Rectal smooth muscle tissue (tissue), 1 donor: ENCODE results near the gene USB1.
A peak's percentile ranks its signal among the peaks of the same experiment; 100 is the strongest.

Source experiments
- H3K27ac ChIP-seq: one replicate; pipeline ENCODE4 v1.7.0; 2013; ENCODE audit warnings: low read depth, low read length, inconsistent platforms
- H3K27me3 ChIP-seq: one replicate; pipeline ENCODE4 v1.7.0; 2013; ENCODE audit warnings: low read length; ENCODE audit not compliant: control insufficient read depth, insufficient read depth
- H3K36me3 ChIP-seq: one replicate; pipeline ENCODE4 v1.7.0; 2013; ENCODE audit warnings: low read length; ENCODE audit not compliant: control insufficient read depth, insufficient read depth
- H3K4me1 ChIP-seq: one replicate; pipeline ENCODE4 v1.7.0; 2013; ENCODE audit warnings: low read length; ENCODE audit not compliant: control insufficient read depth, insufficient read depth
- H3K4me3 ChIP-seq: one replicate; pipeline ENCODE4 v1.7.0; 2013; ENCODE audit warnings: low read length
- H3K9ac ChIP-seq: one replicate; pipeline ENCODE4 v1.7.0; 2013; ENCODE audit warnings: low read length

USB1 gene

GRCh38 chr16:58016840-58017446 is 15.7 kb downstream of the USB1 start:
- H3K36me3 ChIP-seq, result peaks cover 5% of the 10 kb centered on the region
- no peak overlapping the region for H3K27ac ChIP-seq
- H3K4me3 ChIP-seq, result no peak overlapping the region
- H3K27me3 ChIP-seq, result no peaks in the 10 kb centered on the region
- peaks cover 1% of the 10 kb centered on the region for H3K4me1 ChIP-seq
- H3K9ac ChIP-seq, result no peak overlapping the region

- Histone ChIP-seq H3K4me3 (no peak overlapping the region), H3K27ac (no peak overlapping the region), H3K9ac (no peak overlapping the region), H3K4me1 (peaks cover 13% of the 10 kb centered on the region), H3K27me3 (no peaks in the 10 kb centered on the region), H3K36me3 (no peaks in the 10 kb centered on the region)
Observed at GRCh38 chr16:58018803-58019202, 17.6 kb downstream of the USB1 start.

- no peaks in the 10 kb centered on the region for H3K27me3 ChIP-seq
- no peak overlapping the region for H3K9ac ChIP-seq
- no peaks in the 10 kb centered on the region for H3K36me3 ChIP-seq
- peaks cover 13% of the 10 kb centered on the region for H3K4me1 ChIP-seq
- no peak overlapping the region for H3K4me3 ChIP-seq
- H3K27ac ChIP-seq, result no peak overlapping the region
Observed at GRCh38 chr16:58019866-58020538, 18.8 kb downstream of the USB1 start.

DNA sequence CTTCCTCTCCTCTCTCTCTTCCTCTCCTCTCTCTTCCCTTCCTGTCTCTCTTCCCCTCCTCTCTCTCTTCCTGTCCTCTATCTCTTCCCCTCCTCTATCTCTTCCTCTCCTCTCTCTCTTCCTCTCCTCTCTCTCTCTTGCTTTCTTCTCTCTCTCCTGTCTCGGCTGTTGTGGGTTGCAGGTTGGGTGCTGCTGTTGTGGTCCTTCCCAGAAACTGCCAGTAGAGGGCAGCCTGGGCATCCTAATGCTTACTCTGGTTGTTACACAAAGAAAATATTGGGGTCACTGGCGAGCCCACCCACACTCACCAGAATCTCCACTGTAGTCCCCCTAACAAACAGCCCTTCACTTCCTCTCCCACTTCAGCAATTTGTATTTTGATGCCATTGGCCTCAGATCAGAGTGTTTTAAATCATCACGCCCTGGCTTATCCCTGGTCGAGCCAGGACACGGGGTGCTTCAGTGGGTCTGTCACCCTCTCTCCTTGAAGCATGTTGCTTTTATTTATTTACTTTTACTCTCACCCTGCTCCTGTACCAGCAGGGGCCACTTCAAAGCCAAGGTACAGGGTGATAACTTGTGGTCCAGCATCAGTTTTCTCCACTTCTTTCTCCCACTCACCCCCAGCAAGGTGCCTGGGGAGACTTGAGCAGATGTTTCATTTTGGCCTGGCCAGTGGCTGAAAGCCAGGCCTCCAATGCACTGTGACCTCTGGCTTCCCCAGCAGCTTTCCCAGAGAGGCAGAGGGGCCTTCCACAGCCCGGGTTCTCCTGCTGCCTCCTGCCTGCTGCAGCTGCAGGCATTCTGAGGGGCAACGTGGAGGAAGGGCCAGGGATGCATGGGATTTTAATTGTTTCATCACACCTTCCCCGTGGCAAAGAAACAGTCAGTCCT is 19.7 kb downstream of the USB1 start:
- Histone ChIP-seq H3K9ac (no peak overlapping the region), H3K36me3 (no peaks in the 10 kb centered on the region), H3K4me1 (peaks cover 13% of the 10 kb centered on the region), H3K27me3 (no peaks in the 10 kb centered on the region), H3K4me3 (no peak overlapping the region), H3K27ac (no peak overlapping the region)

GRCh38 chr16:58021661-58022551 is 20.7 kb downstream of the USB1 start:
- no peaks in the 10 kb centered on the region for H3K27me3 ChIP-seq
- H3K9ac ChIP-seq, result no peak overlapping the region
- no peak overlapping the region for H3K4me3 ChIP-seq
- no peaks in the 10 kb centered on the region for H3K36me3 ChIP-seq
- H3K27ac ChIP-seq, result peak overlapping the region; percentile 75
- H3K4me1 ChIP-seq, result peaks cover 13% of the 10 kb centered on the region

- no peaks in the 10 kb centered on the region for H3K27me3 ChIP-seq
- H3K27ac ChIP-seq, result peak overlapping the region; percentile 75
- H3K9ac ChIP-seq, result no peak overlapping the region
- H3K4me3 ChIP-seq, result peak overlapping the region; percentile 7
- H3K36me3 ChIP-seq, result no peaks in the 10 kb centered on the region
- peaks cover 13% of the 10 kb centered on the region for H3K4me1 ChIP-seq
Observed at GRCh38 chr16:58022601-58023371, 21.6 kb downstream of the USB1 start.

DNA sequence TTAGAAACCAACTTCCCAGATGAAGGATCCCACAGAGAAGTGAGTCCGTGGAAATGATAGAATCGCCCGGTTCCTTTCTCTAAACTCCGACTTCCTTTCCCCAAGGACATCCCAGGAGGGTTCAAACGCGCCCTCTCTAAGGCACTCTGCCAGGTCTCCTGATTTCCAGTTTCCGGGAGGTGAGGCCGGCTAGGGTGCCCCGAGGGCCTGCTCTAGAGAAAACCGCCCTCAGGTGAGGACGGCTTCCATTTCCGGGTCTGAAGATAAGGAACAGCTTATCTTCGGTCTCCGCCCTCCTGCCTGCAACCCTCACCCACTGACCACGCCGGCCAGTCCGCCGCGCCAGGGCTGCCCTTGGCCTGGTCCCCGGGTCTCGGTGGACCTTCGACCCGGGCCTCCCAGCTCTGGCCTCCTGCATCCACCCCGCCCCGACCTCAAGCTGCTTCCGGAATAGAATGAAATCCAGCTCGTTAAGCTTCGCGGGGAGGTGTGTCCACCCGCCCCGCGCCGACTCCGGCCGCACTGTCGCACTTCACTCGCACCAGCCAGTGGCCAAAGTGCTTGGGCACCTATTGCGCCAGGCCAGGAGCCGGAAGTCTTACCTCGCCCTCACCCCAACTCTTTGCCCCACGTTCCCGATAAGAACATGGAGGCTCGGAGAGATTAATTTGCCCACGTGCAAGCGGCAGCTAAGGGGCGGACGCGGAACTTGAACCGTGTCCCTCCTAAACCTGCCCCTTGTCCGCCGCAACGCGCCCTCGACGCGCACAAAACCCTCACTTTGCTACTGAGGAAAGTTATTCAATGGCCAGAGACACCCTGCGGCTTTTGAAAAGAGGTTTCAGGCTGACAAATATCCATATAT is 23.5 kb downstream of the USB1 start:
- peak overlapping the region; percentile 81 for H3K27ac ChIP-seq
- H3K9ac ChIP-seq, result peak overlapping the region; percentile 3
- no peaks in the 10 kb centered on the region for H3K36me3 ChIP-seq
- peaks cover 16% of the 10 kb centered on the region for H3K4me1 ChIP-seq
- H3K27me3 ChIP-seq, result no peaks in the 10 kb centered on the region
- H3K4me3 ChIP-seq, result peak overlapping the region; percentile 77

DNA sequence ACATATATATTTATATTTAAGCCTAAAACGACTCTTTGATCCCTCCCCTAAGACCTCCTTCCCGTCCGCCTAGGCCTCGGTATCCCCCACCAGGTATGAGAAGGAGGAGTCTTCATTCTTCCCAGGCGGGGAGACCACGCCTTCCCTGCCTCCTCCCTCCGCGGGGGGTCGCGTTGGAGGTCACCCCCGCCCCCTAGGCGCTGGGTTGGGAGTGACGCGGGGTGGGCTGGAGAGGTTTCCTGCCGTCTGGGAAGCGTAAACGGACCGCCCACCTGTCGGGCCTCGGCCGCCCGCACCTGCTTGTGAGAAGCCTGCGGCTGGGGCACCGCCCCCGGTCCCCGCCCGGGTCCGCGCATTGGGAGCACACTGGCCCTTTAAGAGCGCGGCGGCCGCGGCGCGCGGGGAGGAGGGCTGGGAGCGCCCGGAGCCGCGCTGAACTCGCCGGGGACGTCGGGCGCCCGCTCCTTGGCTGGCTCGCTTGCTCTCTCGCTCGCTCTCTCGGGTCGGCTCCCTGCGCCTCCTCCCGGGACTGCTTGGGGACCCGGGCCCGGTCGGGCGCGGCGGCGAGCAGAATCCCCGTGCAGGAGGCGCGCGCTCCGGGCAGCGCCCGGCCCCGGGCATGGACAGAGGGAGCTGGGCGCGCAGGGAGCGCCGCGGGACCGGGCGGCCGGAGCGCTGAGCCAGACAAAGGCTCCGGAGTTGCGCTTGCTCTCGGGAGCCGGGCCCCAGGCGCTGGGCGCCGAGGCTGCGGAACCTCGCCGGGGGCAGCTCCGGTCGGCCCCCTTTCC is 24.3 kb downstream of the USB1 start, which contains the start of gene MMP15:
Gene MMP15 (plus strand): TSS at position 404 of the 788 bp plus-strand sequence. CDS start 597 bp downstream, outside the sequence.
- H3K4me1 ChIP-seq, result peaks cover 16% of the 10 kb centered on the region
- peak within 1 kb of the TSS; percentile 43 for H3K9ac ChIP-seq
- H3K4me3 ChIP-seq, result peak within 1 kb of the TSS; percentile 77
- H3K27me3 ChIP-seq, result no peaks in the 10 kb centered on the region
- peak within 1 kb of the TSS; percentile 81 for H3K27ac ChIP-seq
- H3K36me3 ChIP-seq, result no peaks in the 10 kb centered on the region

DNA sequence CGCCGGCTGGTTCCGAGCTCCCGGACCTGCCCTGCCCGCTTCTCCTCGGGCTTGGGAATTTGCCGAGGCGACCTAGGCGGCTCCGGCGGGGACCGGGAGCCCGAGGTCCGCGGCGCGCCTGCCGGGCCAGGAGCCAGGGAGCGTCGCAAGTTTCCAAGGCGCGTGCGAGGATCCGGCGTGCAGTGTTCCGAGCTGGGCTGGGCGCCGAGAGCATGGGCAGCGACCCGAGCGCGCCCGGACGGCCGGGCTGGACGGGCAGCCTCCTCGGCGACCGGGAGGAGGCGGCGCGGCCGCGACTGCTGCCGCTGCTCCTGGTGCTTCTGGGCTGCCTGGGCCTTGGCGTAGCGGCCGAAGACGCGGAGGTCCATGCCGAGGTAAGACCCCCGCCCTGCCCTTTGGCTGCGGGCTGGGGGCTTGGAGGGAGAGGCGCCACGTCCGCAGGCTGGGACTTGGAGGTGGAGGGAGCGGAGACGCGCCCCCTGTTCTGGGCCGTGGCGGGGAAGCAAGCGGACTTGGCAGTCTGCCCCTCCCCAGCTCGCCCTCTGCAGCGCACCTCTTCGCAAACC is 25.0 kb downstream of the USB1 start:
- H3K27me3 ChIP-seq, result no peaks in the 10 kb centered on the region
- H3K27ac ChIP-seq, result peak overlapping the region; percentile 81
- H3K36me3 ChIP-seq, result no peaks in the 10 kb centered on the region
- H3K4me3 ChIP-seq, result peak overlapping the region; percentile 77
- peaks cover 16% of the 10 kb centered on the region for H3K4me1 ChIP-seq
- peak overlapping the region; percentile 43 for H3K9ac ChIP-seq

GRCh38 chr16:58026705-58027160 is 25.5 kb downstream of the USB1 start:
- Histone ChIP-seq H3K36me3 (no peaks in the 10 kb centered on the region), H3K4me3 (peak overlapping the region; percentile 77), H3K9ac (peak overlapping the region; percentile 21), H3K4me1 (peaks cover 16% of the 10 kb centered on the region), H3K27ac (no peak overlapping the region), H3K27me3 (no peaks in the 10 kb centered on the region)
